ENCODE measurements around the gene UNC5A. TPM values are rescaled to one million over a fixed set of nuclear protein-coding genes. Genes with fewer than 3 reads are reported as not detected.

The UNC5A gene
- total and polyA plus RNA-seq, 2 of the 8 experiments (the other 6 are each of a cell fraction or from before 2014, with no cell fraction given), result 4.0 to 7.6 TPM

- Histone ChIP-seq H3K14ac (ENCODE audit: insufficient read length) (no peak overlapping the region), H3K4ac (replicated peaks; ENCODE audit: insufficient read length, low read depth, low read length) (no peak overlapping the region), H2BK120ac (replicated peaks; ENCODE audit: low read depth, low read length) (no peak overlapping the region), H3K79me2 (ENCODE audit: control insufficient read depth in 1 of 2, insufficient read depth in 2 of 2, low read length in 2 of 2) (no peaks in the 10 kb centered on the region), H3K18ac (ENCODE audit: extremely low read depth, low read length) (peak overlapping the region; percentile 71; the same call in 1 of the 2 replicates), H3K9ac (replicated peaks in 1 of 4; ENCODE audit: extremely low read depth in 1 of 4, low read depth in 3 of 4, low read length in 3 of 4) (no peak overlapping the region), H2BK20ac (ENCODE audit: low read length) (no peak overlapping the region; the same call in 1 of the 2 replicates), H4K20me1 (replicated peaks in 1 of 2; ENCODE audit: control insufficient read depth in 1 of 2, insufficient read depth in 2 of 2, low read length in 2 of 2) (no peaks in the 10 kb centered on the region), H3K23ac (ENCODE audit: insufficient read length) (no peak overlapping the region), H2AFZ (ENCODE audit: low read length) (no peak overlapping the region), H3K23me2 (ENCODE audit: low read depth, low read length) (no peaks in the 10 kb centered on the region), H3K4me3 (ENCODE audit: extremely low read depth in 1 of 4, insufficient read depth in 2 of 4, low read depth in 3 of 4, low read length in 4 of 4) (no peak overlapping the region), H3K4me2 (ENCODE audit: insufficient read depth in 1 of 2, low read depth in 2 of 2, low read length in 2 of 2) (no peak overlapping the region), H4K5ac (ENCODE audit: insufficient read length, low read depth, low read length) (no peak overlapping the region), H4K8ac (ENCODE audit: extremely low read depth, insufficient read depth, low read length) (no peak overlapping the region), H3K36me3 (ENCODE audit: control insufficient read depth in 2 of 4, insufficient read depth in 4 of 4, low read length in 3 of 4) (no peaks in the 10 kb centered on the region), H2AK5ac (ENCODE audit: low read depth, low read length) (no peak overlapping the region), H2BK5ac (ENCODE audit: low read depth, low read length) (peak overlapping the region; percentile 60; the same call in 1 of the 2 replicates), H3K79me1 (ENCODE audit: low read depth, low read length) (no peaks in the 10 kb centered on the region), H3K9me3 (ENCODE audit: insufficient read depth in 2 of 2, low read depth in 1 of 2, low read length in 1 of 2) (no peaks in the 10 kb centered on the region), H3K27me3 (replicated peaks in 1 of 4; ENCODE audit: control insufficient read depth in 3 of 4, extremely low read depth in 1 of 4, insufficient read depth in 3 of 4, low read length in 3 of 4) (no peaks in the 10 kb centered on the region), H2BK15ac (ENCODE audit: low read length) (no peak overlapping the region), H3K4me1 (replicated peaks in 1 of 4; ENCODE audit: control insufficient read depth in 3 of 4, insufficient read depth in 4 of 4, low read length in 3 of 4) (peaks cover 0 to 15% (median 5%) of the 10 kb centered on the region in 4 experiments; a peak in 6 of 7 replicates), H3K27ac (ENCODE audit: low read depth, low read length) (no peak overlapping the region), H4K91ac (replicated peaks; ENCODE audit: insufficient read length, low read length) (peak overlapping the region; percentile 73), H3K56ac (replicated peaks; ENCODE audit: insufficient read length, low read depth, low read length) (no peak overlapping the region), H2BK12ac (ENCODE audit: low read depth, low read length) (peak overlapping the region; percentile 50; the same call in 1 of the 2 replicates)
- DNase-seq (ENCODE audit: low read depth in 1 of 2, low spot score in 2 of 2) (peak; percentile 21 to 84), FAIRE-seq (peak; percentile 52)
- POLR2A ChIA-PET (ENCODE audit: partially characterized antibody), result interaction anchor here (0.7 to 1.1 kb wide), 2 partner anchors 173 to 209 kb away, joined by 3 read pairs; no protein-coding TSS in a partner anchor
- CTCF ChIA-PET (ENCODE audit: partially characterized antibody), result interaction anchor here (0.6 to 2.9 kb wide), 24 partner anchors 9 to 220 kb away, joined by 3 to 34 read pairs (median 4); partner anchors contain the start of genes FGFR4 and HK3
- WGBS, 2 experiments (ENCODE audit: extremely low coverage in 1 of 2, insufficient coverage in 1 of 2, insufficient read length in 1 of 2, insufficient replicate concordance in 2 of 2, low coverage in 1 of 2, low lambda C conversion rate in 2 of 2, missing lambda C conversion rate in 1 of 2), result 69% methylated on average over 16 of the region's 17 CpGs; no CpG with 5 or more reads in 1 of the 2 experiments
- TF ChIP-seq GABPA (IDR thresholded peaks at IDR 0.05; ENCODE audit: borderline replicate concordance, insufficient read depth, low read length), result peak; percentile 70; the same call in 1 of the 2 replicates
- 0 out of 4 replicates have a peak, but pooled peaks of 1 of the 2 experiments have one; percentile 40 for TF ChIP-seq SIN3A (conservative IDR thresholded peaks at IDR 0.05 in 1 of 2, IDR thresholded peaks at IDR 0.05 in 1 of 2; ENCODE audit: low read depth in 1 of 2, low read length in 2 of 2)
- peak in 2 of 3 experiments; percentile 80 to 92; a peak in 3 of 4 replicates for TF ChIP-seq CTCF (IDR thresholded peaks at IDR 0.05; ENCODE audit: control extremely low read depth in 1 of 3, insufficient read depth in 1 of 3, low read depth in 1 of 3, low read length in 3 of 3)
- TF ChIP-seq NRF1 (IDR thresholded peaks at IDR 0.05; ENCODE audit: low read depth, low read length), result no peak
- TF ChIP-seq BRCA1 (IDR thresholded peaks at IDR 0.05; ENCODE audit: low read depth, low read length), result no peak
- peak; percentile 96 for TF ChIP-seq CREB1 (IDR thresholded peaks at IDR 0.05)
- no peak for TF ChIP-seq CEBPB (IDR thresholded peaks at IDR 0.05; ENCODE audit: low read depth, low read length)
- TF ChIP-seq ATF3 (IDR thresholded peaks at IDR 0.05; ENCODE audit: insufficient read depth, low read depth, low read length), result 0 out of 2 replicates have a peak, but pooled peaks have one; percentile 44
- peak; percentile 70 for TF ChIP-seq MAX (IDR thresholded peaks at IDR 0.05)
Observed at GRCh38 chr5:176870110-176870591, 59.8 kb downstream of the UNC5A start.

Data from H1 (cell line).